ENCODE data around the gene LBR. TPM values are rescaled to one million over a fixed set of nuclear protein-coding genes. Genes with fewer than 3 reads are reported as not detected.

The LBR gene
- total and polyA plus RNA-seq, 2 experiments from 2014 or later: 50.6 to 91.3 TPM

GRCh38 chr1:225449261-225449660 lies 21.4 kb upstream of the LBR start:
- DNase-seq (ENCODE audit: low spot score) (no peak), ATAC-seq (no peak)
- Histone ChIP-seq H2AFZ (no peak overlapping the region), H3F3A (replicated peaks; ENCODE audit: low read depth) (no peaks in the 10 kb centered on the region), H3K27ac (ENCODE audit: low read depth) (no peak overlapping the region), H4K20me1 (replicated peaks; ENCODE audit: insufficient read depth) (no peaks in the 10 kb centered on the region), H3K4me2 (no peak overlapping the region), H3K9me2 (ENCODE audit: insufficient read depth) (no peaks in the 10 kb centered on the region), H3K79me2 (replicated peaks; ENCODE audit: insufficient read depth) (no peaks in the 10 kb centered on the region), H3K27me3 (ENCODE audit: insufficient read depth) (no peaks in the 10 kb centered on the region), H3K4me1 (ENCODE audit: insufficient read depth) (peaks cover 13% of the 10 kb centered on the region), H3K36me3 (ENCODE audit: insufficient read depth) (no peaks in the 10 kb centered on the region), H3K4me3 (no peak overlapping the region)
- Mint-ChIP-seq H3K4me3 (no peak overlapping the region), H3K36me3 (ENCODE audit: low read depth) (no peaks in the 10 kb centered on the region), H3K27me3 (ENCODE audit: insufficient read depth, low read depth, poor library complexity) (peaks cover 9% of the 10 kb centered on the region), H3K27ac (no peak overlapping the region), H3K9me3 (no peaks in the 10 kb centered on the region), H3K4me1 (peaks cover 32% of the 10 kb centered on the region)
- no peak for TF ChIP-seq JUNB (IDR thresholded peaks at IDR 0.05; ENCODE audit: unreplicated experiment)
- no peak for TF ChIP-seq STAT1 (IDR thresholded peaks at IDR 0.05; ENCODE audit: unreplicated experiment)
- no peak for TF ChIP-seq NANOG (IDR thresholded peaks at IDR 0.05; ENCODE audit: borderline replicate concordance)
- TF ChIP-seq ZNF114 (CRISPR knock-in tag; IDR thresholded peaks at IDR 0.05): no peak
- TF ChIP-seq CREB1 (CRISPR knock-in tag; IDR thresholded peaks at IDR 0.05; ENCODE audit: low read depth): no peak
- no peak for TF ChIP-seq ZNF331 (CRISPR knock-in tag; IDR thresholded peaks at IDR 0.05; ENCODE audit: low read depth)
- TF ChIP-seq EZH2 (IDR thresholded peaks at IDR 0.05; ENCODE audit: low read depth, unreplicated experiment): no peak
- no peak for TF ChIP-seq POLR2AphosphoS5 (IDR thresholded peaks at IDR 0.05; ENCODE audit: low read depth)
- TF ChIP-seq ZNF462 (CRISPR knock-in tag; IDR thresholded peaks at IDR 0.05): no peak
- no peak for TF ChIP-seq ETS1 (IDR thresholded peaks at IDR 0.05)
- no peak for TF ChIP-seq REST (IDR thresholded peaks at IDR 0.05; ENCODE audit: unreplicated experiment)
- no peak for TF ChIP-seq CTCF (conservative IDR thresholded peaks at IDR 0.05; ENCODE audit: low read depth in 2 of 2)
- TF ChIP-seq EZH2phosphoT487 (IDR thresholded peaks at IDR 0.05; ENCODE audit: unreplicated experiment): no peak

Measured in GM23338 (cell line).